ENCODE measurements around the gene MAP3K5.
"Not testable (repeated sequence)": the region's sequence is repeated elsewhere in the genome, so short reads cannot be mapped to it uniquely, and the experiment has no call there.

MAP3K5 gene

DNA sequence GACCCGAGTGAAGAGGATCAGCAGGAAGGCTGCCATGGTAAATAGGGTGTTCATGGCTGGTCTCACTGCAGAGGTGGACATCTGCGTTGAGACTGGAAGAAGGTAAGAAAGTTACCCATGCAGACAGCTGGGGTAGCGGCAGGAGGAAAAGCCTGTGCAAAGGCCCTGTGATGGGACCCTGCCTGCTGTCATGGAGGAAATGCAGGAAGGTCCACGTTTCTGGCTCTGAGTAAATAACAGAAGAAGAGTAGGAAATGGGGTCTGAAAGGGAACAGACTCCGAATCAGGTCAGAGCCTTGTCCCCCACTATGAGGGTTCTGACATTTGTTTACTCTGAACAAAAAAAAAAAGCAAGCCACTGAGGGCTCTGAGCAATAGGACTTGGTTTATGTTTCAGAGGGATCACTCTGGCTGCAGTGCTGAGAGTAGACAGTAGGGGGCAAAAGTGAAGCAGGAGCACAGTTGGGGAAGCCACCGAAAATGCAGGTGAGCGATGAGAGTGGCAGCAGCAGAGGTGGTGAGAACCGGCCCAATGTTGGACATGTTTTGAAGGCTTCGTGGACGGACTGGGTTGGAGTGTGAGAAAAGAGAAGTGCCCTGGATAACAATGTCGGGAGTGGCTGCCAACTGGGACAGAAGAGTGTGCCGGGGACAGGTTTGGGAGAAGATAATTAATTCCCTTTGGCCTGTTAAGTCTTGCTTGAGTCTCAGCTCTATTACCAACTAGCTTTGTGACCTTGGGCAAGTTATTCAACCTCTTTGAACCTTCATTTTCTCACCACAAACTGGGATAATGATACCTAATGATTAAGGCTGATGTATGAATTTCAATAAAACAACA lies 184.1 kb downstream of the MAP3K5 start:
- DNase-seq (ENCODE audit: low read depth), result peak; percentile 65

GRCh38 chr6:136607204-136607931 lies 184.9 kb downstream of the MAP3K5 start:
- DNase-seq (ENCODE audit: low read depth), result no peak

GRCh38 chr6:136604928-136605510 lies 187.3 kb downstream of the MAP3K5 start:
- DNase-seq (ENCODE audit: low read depth), result no peak

DNA sequence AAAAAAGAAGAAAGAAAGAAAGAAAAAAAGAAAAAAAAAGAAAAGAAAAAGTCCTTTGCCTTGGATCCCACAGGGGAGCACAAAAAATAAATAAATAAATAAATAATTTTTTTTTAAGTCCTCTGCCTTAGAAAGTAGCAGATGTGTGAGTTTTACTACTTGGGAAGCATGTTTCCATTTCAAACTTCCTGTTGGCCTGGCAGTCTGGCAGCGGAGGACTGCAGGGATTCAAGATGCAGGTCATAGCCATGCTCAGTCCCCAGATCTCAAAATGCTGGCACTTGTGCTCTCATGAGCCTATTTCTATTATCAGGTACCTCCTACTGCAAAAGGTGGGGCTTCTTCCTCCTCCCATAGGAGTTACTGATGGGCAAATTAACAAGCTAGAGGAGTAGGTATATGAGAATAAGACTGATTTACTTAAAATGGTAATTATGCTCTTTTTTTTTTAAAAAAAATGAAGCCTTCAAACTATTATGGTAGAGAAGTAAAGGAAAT lies 187.9 kb downstream of the MAP3K5 start:
- no peak for DNase-seq (ENCODE audit: low read depth)

DNA sequence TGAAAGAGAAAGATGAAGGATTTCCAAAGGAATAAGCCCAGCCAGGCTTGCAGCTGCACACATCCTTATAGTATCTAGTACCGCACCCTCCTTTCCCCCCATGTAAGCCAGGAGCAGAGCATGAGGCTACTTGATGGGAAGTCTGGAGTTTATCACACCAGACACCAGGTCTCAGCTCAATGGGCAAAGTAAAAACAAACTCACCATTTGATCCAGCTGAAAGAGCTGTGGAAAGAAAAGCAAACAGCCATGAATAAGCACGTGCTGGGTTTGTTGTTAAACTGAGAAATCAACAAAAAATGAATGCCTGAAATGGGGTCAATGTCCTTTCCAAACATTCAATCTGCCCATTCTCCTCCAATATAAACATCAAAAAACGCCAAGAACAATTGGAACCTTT lies 191.5 kb downstream of the MAP3K5 start:
- no peak for DNase-seq (ENCODE audit: low read depth)

DNA sequence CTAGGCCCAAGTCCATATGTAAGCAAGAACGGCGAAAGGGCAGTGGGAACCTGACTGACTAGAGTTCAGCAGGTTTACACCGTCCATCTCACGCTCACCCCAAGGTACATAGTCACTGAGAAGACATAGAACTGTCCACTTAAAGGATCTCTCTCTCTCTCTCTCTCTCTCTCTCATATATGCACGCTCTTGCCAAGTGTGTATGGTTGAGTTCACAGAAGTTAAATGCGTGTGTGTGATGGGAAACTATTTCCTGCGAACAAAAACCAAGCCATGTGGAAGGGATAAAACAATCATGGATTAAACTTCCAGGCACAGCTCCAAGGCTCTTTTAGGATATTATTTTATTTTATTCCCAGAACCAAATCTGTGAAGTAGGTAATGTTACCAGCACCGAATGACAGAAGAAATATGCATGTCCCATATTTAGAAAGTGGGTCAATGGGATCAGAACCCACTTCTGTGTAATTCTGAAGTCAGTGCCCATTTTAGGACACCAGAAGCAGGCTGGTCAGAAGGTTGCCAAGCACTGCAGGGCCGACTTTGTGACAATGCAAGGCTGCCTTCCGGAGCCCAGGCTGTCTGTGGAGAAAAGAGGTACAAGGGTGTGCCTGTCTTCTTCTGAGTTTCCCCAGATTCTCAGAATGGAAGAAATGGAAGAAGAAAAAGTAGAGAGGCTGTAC lies 192.8 kb downstream of the MAP3K5 start:
- no peak for DNase-seq (ENCODE audit: low read depth)

GRCh38 chr6:136598048-136598447 lies 194.2 kb downstream of the MAP3K5 start:
- DNase-seq (ENCODE audit: low read depth), result no peak

DNA sequence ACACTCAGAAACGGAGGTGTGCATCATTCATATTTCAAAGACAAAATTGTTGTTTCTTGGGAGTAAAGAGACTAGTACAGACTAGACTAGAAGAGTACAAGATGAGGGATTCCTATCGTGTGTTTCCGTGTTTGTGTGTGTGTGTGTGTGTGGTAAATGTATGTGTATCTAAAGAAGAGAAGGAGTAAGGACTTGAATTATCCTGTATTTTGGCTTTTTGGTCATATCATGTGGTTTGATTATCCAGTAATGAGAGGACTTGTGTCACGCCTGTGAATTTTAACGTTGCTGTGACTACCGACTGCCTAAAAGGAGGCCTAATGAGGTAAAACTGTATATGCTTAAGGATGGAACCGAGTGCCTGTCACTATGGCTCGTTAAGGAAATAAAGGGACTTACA lies 197.6 kb downstream of the MAP3K5 start:
- no peak for DNase-seq (ENCODE audit: low read depth)

DNA sequence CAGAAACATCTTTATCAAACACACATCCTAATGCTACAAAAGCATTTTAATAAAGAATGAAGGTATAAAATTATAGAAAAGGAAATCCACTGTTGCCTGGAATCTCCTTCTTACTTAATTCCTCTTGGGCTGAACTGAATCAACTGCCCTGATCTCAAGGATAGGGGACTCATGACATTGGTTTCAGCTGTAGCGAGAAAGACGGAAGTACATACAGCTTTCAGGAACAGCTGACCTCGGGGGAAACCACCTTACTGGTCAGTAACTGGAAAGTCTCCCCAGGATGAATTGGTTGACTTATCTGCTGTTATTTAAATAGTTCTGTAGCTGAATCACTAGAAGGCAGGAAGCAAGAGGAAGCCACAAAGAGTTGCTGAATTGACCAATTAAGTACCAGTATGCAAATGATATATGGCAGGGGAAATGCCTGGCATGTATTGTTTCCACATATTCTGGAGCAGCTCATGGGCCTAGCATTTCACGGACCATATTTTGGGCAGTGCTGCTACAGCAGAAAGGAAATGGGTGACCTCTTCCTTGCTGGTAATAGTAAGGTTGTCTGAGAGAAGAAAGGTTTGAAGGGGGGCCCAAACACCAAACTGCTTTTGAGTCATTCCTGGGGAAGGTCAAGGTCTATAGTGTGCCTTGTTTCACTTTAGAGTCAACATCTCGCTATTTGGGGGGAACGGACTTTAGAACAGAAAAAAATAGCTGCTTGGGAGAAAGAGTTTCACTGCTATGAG lies 198.4 kb downstream of the MAP3K5 start:
- no peak for DNase-seq (ENCODE audit: low read depth)

DNA sequence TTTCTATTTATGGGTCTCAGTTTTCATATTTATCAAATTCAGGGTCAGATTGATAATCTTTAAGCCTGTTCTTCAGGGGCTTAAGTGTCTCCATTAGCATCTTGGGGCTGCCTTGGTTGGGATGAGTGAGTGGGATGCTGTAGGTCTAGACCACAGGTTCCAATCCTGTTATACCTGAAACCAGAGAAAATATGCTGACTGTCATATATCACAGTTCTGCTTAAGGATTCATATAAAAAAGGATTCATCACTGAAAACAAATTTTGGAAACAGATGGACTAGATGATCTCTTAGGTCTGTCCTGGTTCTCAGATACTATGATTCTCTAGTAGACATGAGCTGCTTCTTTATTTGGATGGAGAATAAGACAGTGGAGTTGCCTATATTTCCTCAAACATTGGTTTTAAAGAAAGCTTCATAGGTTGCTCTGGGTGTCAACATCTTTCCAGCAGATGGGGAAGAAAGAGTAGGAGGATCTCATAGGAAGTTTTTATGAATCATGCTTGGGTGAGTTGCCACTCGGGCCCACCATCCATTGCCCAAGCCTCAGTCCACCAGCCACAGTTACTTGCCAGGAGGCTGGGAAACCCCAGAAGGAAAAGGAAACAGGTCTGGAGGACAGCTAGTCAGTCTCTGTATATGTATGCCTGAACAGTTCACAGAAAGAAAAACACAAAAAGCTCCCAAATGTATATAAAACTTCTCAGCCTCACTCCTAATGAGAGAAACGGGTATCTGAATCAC lies 199.2 kb downstream of the MAP3K5 start:
- DNase-seq (ENCODE audit: low read depth), result no peak

- no peak for DNase-seq (ENCODE audit: low read depth)
Observed at GRCh38 chr6:136591617-136592016, 200.7 kb downstream of the MAP3K5 start.

- not testable (repeated sequence) for DNase-seq (ENCODE audit: low read depth)
Observed at GRCh38 chr6:136590846-136591245, 201.4 kb downstream of the MAP3K5 start.

DNA sequence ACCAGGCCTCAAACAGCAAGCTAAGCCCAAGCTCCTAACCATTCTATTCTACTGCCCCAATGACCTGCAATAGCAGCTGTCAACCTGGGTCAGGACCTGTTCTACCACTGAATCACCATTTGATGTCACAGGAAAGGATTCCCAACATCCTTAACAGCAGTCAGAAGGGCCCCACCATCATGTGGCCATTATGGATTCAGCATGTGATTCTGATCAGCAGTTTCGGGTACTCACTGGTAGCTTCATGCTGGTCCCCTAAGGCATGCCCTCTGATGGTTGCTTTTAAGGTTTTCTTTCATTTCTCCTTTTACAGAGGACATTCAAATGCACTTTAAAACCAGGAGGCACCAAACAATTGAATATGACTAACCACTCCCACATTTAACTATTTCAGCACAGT lies 204.8 kb downstream of the MAP3K5 start:
- no peak for DNase-seq (ENCODE audit: low read depth)

DNA sequence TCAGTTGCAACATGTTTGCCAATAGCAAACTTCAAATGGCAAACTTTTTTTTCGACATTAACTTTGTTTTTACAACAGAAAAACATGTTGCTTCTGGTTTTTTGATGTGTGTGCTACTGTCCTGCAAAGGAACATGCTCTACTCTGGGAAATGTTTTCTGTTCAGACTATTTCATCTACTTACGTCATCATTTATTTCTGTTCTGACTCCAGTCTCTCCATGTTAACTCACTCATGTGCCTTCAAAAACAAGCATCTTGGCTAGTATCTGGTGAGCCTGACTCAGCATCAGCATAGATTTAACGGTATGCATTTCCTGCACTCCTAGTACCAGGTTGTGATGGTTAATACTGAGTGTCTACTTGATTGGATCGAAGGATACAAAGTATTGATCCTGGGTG lies 206.0 kb downstream of the MAP3K5 start:
- DNase-seq (ENCODE audit: low read depth), result no peak

- not testable (repeated sequence) for DNase-seq (ENCODE audit: low read depth)
Observed at GRCh38 chr6:136585523-136585922, 206.8 kb downstream of the MAP3K5 start.

DNA sequence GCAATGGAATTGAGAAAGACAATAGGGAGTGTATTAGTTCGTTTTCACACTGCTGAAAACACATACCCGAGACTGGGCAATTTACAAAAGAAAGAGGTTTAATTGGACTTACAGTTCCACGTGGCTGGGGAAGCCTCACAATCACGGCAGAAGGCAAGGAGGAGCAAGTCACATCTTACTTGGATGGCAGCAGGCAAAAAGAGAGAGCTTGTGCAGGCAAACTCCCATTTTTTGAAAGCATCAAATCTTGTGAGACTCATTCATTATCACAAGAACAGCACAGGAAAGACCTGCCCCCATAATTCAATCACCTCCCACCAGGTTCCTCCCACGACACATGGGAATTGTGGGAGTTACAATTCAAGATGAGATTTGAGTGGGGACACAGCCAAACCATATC lies 208.0 kb downstream of the MAP3K5 start:
- DNase-seq (ENCODE audit: low read depth), result not testable (repeated sequence)

DNA sequence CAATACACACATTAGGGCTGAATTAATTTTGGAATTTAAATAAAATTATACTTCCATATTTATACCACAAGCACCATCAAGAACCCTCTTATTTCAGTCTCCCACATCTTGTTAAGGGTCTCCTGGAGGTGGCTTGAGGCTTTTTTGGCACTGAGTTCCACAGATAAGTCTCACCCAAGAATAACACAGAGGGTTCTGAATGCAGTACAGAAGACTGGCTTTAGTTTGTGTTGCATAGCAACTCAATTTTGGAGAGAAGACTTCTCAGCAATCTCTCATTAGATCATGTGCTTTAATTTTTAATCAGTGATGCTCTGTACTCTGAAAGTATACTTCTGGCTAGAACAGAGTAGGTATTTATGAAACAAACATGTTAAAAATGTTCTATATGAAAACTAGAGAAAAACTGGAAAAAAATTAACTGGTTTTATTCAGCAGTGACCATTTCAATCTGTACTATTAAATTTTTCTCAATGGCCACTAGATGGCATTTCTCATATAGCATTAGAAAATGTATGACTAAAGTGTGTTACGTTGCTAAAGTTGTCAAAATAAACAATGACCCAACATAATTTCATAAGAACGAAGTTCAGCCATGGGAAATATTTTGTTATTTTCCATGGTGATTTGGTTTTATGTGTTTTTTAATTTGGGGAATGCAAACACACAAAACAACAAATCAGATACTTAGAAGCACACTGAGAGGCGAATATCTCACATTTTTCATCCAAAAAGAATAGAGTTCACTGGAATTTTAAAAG lies 209.4 kb downstream of the MAP3K5 start:
- DNase-seq (ENCODE audit: low read depth), result no peak

GRCh38 chr6:136579800-136580199 lies 212.5 kb downstream of the MAP3K5 start:
- DNase-seq (ENCODE audit: low read depth), result no peak

DNA sequence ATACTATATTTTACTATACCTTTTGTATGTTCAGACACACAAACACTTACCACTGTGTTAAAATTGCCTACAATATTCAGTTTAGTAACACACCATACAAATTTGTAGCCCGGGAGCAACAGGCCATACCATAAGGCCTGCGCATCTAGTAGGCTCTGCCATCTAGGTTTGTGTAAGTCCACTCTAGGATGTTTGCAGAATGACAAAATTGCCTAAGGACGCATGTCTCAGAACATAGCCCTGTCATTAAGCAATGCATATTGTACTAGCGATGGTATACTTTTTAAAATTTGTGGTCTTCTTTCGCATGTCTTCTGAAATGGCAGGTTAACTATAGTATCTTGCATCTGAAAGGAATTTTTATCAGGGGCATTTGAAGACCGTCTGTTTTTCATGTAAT lies 215.5 kb downstream of the MAP3K5 start:
- no peak for DNase-seq (ENCODE audit: low read depth)

- no peak for DNase-seq (ENCODE audit: low read depth)
Observed at GRCh38 chr6:136571496-136571895, 220.8 kb downstream of the MAP3K5 start.
